Activated CD4-positive, alpha-beta memory T cell treated with anti-CD3 and anti-CD28 coated beads, Interleukin-2, amount 10 ng/mL, durations not matched to agents 7 days and 5 days (primary cell): ENCODE results near the gene TSPAN9. TPM values are rescaled to one million over a fixed set of nuclear protein-coding genes. Genes with fewer than 3 reads are reported as not detected.

Source experiments
- CTCF ChIA-PET: fragments of 350-600 bp; sonication (Branson Sonifier 250); formaldehyde crosslinking; loops from one replicate; lab custom pipeline; 2021; ENCODE audit warnings: antibody characterized with exemption, inconsistent platforms; lab: Charles Lee
- POLR2A ChIA-PET: fragments of 350-600 bp; sonication (Branson Sonifier 250); formaldehyde crosslinking; loops from one replicate; lab custom pipeline; 2021; ENCODE audit warnings: antibody characterized with exemption; lab: Charles Lee
- DNase-seq: peaks from one replicate; pipeline ENCODE4 v3.0.0-alpha.2; 2020
- H3K27ac Mint-ChIP-seq: one replicate; pipeline ENCODE4 v1.8.0; 2021; ENCODE audit warnings: mild to moderate bottlenecking, mixed read lengths
- H3K27me3 Mint-ChIP-seq: one replicate; pipeline ENCODE4 v1.8.0; 2021; ENCODE audit warnings: mixed read lengths
- H3K36me3 Mint-ChIP-seq: one replicate; pipeline ENCODE4 v1.8.0; 2021; ENCODE audit warnings: low read depth, mixed read lengths
- H3K4me1 Mint-ChIP-seq: one replicate; pipeline ENCODE4 v1.8.0; 2021; ENCODE audit warnings: mixed read lengths
- H3K4me3 Mint-ChIP-seq: one replicate; pipeline ENCODE4 v1.8.0; 2021; ENCODE audit warnings: mild to moderate bottlenecking, mixed read lengths
- H3K9me3 Mint-ChIP-seq: one replicate; pipeline ENCODE4 v1.8.0; 2021; ENCODE audit warnings: mixed read lengths
- total RNA-seq, 2 experiments: library from RNA; stranded (reverse); gene quantifications; one replicate each; pipeline ENCODE4 v1.2.3, GENCODE V29; 2021

Gene TSPAN9
- total RNA-seq, 2 experiments from 2014 or later: 0.18 to 0.28 TPM

DNA sequence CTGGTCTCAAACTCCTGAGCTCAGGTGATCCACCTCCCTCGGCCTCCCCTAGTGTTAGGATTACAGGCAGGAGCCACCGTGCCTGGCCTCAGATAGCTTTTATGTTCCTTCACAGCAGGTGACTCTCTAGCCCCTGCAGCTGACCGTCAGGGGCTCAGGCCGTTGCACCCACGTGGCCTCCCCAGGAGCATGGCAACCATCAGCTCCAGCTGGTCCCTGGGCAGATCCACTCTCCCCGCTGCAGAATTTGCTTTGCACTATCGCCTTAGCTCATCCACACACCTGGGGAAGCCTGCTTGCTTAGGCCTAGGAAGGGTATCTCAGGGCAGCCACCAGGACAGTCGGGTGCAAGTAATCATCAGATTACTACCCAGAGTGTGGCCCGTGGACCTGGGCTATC, 62.6 kb downstream of the TSPAN9 start:
- H3K27me3 Mint-ChIP-seq: peaks cover 3% of the 10 kb centered on the region
- no peaks in the 10 kb centered on the region for H3K36me3 Mint-ChIP-seq
- no peak overlapping the region for H3K4me3 Mint-ChIP-seq
- DNase-seq: no peak
- H3K27ac Mint-ChIP-seq: no peak overlapping the region
- ChIA-PET POLR2A (no interaction called here), CTCF (interaction anchor here (1.6 kb wide), 1 partner anchor 136 kb away, joined by 4 read pairs; no protein-coding TSS in a partner anchor)
- no peaks in the 10 kb centered on the region for H3K9me3 Mint-ChIP-seq
- H3K4me1 Mint-ChIP-seq: no peaks in the 10 kb centered on the region

DNA sequence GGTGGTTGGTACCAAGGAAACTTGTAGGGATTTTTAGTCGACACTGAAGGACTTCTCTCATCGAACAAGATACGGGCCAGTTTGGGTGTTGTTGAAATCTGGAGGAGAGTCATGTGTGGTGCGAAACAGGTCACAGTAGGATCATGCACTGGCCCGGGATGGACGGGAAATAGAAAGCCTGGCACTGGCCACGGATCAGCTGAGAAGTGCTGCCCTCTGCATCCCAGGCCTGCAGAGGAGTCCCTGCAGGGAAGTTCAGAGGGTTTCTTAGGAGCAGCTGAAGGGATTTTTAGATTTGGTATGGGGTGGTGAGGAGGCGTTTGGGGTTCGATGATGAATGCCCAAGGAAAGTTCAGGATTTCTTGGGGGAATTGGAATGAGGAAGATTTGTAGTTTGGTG, 63.1 kb downstream of the TSPAN9 start:
- H3K36me3 Mint-ChIP-seq: no peaks in the 10 kb centered on the region
- ChIA-PET CTCF (interaction anchor here (1.6 kb wide), 1 partner anchor 135 kb away, joined by 4 read pairs; no protein-coding TSS in a partner anchor), POLR2A (no interaction called here)
- H3K27me3 Mint-ChIP-seq: peaks cover 3% of the 10 kb centered on the region
- no peak for DNase-seq
- no peak overlapping the region for H3K27ac Mint-ChIP-seq
- no peaks in the 10 kb centered on the region for H3K9me3 Mint-ChIP-seq
- H3K4me1 Mint-ChIP-seq: no peaks in the 10 kb centered on the region
- no peak overlapping the region for H3K4me3 Mint-ChIP-seq

DNA sequence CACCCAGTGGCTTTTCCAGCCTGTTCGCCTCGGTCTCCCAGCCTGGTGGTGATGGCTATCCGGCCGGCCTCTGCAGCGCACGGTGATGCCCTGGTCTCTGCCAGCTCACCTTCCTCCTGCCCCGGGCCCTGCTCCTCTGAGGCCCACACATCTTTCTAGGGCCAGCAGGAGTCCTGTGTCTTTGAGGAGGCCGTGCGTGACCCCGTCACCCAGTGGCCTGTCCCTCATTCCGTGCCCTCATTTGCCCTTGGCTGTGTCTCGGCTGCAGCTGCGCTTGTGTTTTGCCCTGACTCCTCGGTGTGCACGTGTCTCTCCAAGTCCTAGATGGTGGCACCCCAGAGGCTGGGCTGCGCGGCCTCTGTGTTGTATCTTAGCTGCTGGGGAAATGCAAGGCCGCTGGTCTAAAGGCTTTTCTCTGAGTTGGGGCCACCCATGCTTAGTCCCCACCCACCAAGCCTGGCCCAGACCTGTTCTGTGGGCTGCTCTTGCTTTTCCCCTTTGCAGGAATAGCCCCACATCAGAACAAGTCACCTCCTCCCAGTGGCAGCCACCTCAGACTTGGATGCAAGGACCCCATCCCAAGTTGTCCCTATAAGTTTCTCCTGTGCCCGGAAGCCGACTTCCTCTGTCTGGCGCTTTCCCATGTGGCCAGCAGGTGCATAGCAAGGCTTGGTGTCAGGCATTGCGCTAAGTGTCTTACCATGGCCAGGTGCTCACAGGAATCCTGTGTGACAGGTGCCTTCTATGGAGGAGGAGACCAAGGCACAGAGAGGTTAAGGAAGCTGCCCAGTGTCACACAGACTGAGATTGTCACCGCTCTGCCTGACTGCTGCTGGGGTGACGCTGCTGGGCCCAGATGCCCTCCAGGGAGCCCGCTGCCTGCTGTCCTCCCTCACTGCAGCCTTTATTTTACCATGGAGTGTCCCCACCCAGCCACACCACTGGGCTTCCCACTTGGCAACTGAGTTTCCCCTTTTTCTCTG, 64.5 kb downstream of the TSPAN9 start:
- Mint-ChIP-seq H3K27me3 (no peaks in the 10 kb centered on the region), H3K4me3 (no peak overlapping the region), H3K36me3 (no peaks in the 10 kb centered on the region), H3K27ac (no peak overlapping the region), H3K9me3 (no peaks in the 10 kb centered on the region), H3K4me1 (no peaks in the 10 kb centered on the region)
- no peak for DNase-seq
- ChIA-PET POLR2A (no interaction called here), CTCF (no interaction called here)

DNA sequence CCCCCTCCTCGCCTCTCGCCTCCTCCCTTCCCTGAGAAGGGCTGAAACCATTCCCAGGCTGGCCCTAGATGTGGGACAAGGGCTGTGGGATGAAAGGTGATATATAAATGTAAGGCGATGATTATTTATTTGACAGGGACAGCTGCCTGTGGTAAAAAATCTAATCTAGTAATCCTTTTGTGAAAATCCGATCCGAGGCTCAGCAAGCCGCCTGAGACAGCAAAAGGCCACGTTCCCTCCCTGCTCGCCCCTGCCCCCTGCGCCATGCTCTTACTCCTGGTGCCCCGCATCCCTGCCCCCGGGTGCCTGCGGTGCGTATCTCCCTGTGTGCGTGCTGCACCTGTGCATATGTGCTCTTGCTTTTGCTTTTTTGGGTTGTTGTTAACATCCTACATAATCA, 65.2 kb downstream of the TSPAN9 start:
- POLR2A ChIA-PET: no interaction called here
- Mint-ChIP-seq H3K27me3 (no peaks in the 10 kb centered on the region), H3K4me1 (no peaks in the 10 kb centered on the region)

DNA sequence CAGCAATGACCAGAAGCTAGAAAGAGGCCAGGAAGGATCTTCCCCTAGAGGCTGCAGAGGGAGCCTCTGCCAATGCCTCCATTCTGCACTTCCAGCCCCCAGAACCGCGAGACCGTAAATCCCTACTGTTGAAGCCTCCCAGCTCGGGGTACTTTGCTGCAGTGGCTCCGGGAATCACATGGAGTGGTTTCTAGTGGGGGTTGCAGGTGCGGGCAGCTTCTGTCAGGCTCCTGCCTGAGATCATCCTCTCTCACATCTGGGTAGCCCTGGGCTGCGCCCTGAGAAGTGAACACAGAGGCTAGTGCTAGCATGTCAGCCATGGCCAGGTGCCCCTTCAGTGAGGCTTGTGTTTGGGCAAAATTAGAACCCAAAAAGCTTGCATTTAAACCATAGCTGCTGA, 67.3 kb downstream of the TSPAN9 start:
- H3K9me3 Mint-ChIP-seq: no peaks in the 10 kb centered on the region
- H3K27me3 Mint-ChIP-seq: peaks cover 4% of the 10 kb centered on the region
- H3K4me1 Mint-ChIP-seq: no peaks in the 10 kb centered on the region
- ChIA-PET CTCF (interaction anchor here (0.6 to 1.5 kb wide), 3 partner anchors 9 to 127 kb away, joined by 3 read pairs; no protein-coding TSS in a partner anchor), POLR2A (no interaction called here)
- no peak for DNase-seq
- no peak overlapping the region for H3K27ac Mint-ChIP-seq
- H3K36me3 Mint-ChIP-seq: no peaks in the 10 kb centered on the region
- H3K4me3 Mint-ChIP-seq: no peak overlapping the region

More for the DNA sequence above, 65.2 kb downstream of the TSPAN9 start:
- Mint-ChIP-seq H3K9me3 (no peaks in the 10 kb centered on the region), H3K27ac (no peak overlapping the region), H3K36me3 (no peaks in the 10 kb centered on the region), H3K4me3 (no peak overlapping the region)
- CTCF ChIA-PET: interaction anchor here (1.4 kb wide), 1 partner anchor 133 kb away, joined by 4 read pairs; no protein-coding TSS in a partner anchor
- no peak for DNase-seq

DNA sequence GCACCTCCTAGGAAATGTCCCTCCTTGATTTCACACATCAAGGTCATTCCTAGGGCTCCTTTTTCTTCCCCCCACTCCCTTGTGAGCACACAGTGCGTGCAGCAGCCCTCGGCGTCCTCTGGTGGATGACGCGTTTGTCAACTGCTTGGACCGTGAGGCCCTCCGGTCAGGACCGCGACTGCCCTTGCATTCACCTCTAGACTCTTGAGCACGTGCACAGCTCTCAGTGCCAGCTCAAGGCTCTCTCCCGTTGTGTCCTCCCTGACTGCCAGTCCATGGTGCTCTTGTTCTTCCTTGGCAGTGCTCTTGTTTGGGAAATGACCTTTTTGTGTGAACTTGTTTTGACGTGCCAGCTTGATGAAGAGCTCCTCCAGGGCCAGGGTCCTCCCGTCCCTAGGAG, 67.9 kb downstream of the TSPAN9 start:
- H3K36me3 Mint-ChIP-seq: no peaks in the 10 kb centered on the region
- CTCF ChIA-PET: interaction anchor here (0.6 to 1.5 kb wide), 2 partner anchors 10 to 126 kb away, joined by 3 read pairs; no protein-coding TSS in a partner anchor

DNA sequence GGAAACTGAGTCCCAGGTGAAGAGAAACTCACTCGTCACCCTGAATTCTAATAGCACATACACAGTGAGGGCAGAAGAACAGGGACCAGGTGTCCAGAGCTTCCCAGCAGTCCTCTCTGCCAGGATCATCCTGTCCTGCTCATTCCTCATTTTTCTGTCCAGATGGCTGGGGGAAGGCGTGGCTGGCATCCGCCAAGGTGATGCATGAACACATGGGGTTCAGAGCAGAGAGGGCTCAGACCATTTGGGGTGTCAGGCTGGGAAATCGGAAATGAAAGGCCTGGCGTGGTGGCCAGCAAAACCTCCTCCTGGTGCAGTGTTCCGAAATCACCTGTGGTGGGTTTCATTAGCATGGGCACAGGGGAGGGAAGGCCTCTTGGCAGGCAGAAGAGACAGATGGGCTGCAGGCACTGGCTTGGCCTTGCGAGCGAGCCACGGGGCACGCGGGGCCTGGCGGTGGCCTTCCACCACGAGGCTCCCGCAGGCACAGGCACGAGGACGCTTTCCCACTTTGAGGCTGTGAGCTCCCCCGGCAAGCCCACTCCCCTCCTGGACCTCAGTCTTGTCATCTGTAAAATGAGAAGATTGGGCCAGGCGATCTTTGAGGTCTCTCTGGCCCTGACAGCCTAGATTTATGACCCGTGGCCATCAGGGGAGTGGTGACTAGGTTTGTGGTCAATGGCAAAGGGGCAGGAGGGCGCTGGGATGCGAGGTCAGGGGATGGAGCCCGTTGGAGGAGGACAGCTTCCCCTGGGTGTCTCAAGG, 68.5 kb downstream of the TSPAN9 start:
- H3K4me3 Mint-ChIP-seq: no peak overlapping the region
- no peak overlapping the region for H3K27ac Mint-ChIP-seq
- H3K9me3 Mint-ChIP-seq: no peaks in the 10 kb centered on the region
- DNase-seq: no peak
- CTCF ChIA-PET: interaction anchor here (1.5 kb wide), 1 partner anchor 11 kb away, joined by 3 read pairs; no protein-coding TSS in a partner anchor
- H3K36me3 Mint-ChIP-seq: no peaks in the 10 kb centered on the region
- POLR2A ChIA-PET: no interaction called here
- H3K4me1 Mint-ChIP-seq: no peaks in the 10 kb centered on the region
- H3K27me3 Mint-ChIP-seq: peaks cover 9% of the 10 kb centered on the region

More for the DNA sequence above, 67.9 kb downstream of the TSPAN9 start:
- H3K27me3 Mint-ChIP-seq: peaks cover 4% of the 10 kb centered on the region
- no peak overlapping the region for H3K27ac Mint-ChIP-seq
- no peaks in the 10 kb centered on the region for H3K4me1 Mint-ChIP-seq
- no peak for DNase-seq
- no peaks in the 10 kb centered on the region for H3K9me3 Mint-ChIP-seq
- no peak overlapping the region for H3K4me3 Mint-ChIP-seq
- POLR2A ChIA-PET: no interaction called here

DNA sequence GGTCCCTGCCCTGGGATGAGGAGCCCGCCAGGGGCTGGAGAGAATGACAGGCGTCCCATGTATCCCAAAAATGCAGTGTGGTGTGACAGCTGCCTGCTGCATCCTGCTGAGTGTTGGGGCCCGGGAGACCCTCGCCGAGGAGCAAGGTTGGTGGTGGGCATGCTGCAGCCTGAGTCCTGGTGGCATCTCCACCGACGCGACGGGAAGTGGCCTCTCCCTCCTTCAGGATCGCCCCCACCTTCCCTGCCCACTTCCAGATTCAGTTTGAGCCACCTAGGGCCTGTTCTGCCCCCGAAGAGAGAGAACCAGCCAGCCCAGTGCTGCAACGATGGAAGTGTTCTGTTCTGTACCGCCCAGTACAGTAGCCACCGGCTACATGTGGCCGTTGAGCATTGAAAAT, 70.1 kb downstream of the TSPAN9 start:
- no peak for DNase-seq
- Mint-ChIP-seq H3K27me3 (peaks cover 16% of the 10 kb centered on the region), H3K9me3 (no peaks in the 10 kb centered on the region), H3K4me3 (no peak overlapping the region), H3K4me1 (no peaks in the 10 kb centered on the region), H3K27ac (no peak overlapping the region), H3K36me3 (no peaks in the 10 kb centered on the region)
- CTCF ChIA-PET: interaction anchor here (0.9 kb wide), 1 partner anchor 128 kb away, joined by 3 read pairs; no protein-coding TSS in a partner anchor
- POLR2A ChIA-PET: no interaction called here

DNA sequence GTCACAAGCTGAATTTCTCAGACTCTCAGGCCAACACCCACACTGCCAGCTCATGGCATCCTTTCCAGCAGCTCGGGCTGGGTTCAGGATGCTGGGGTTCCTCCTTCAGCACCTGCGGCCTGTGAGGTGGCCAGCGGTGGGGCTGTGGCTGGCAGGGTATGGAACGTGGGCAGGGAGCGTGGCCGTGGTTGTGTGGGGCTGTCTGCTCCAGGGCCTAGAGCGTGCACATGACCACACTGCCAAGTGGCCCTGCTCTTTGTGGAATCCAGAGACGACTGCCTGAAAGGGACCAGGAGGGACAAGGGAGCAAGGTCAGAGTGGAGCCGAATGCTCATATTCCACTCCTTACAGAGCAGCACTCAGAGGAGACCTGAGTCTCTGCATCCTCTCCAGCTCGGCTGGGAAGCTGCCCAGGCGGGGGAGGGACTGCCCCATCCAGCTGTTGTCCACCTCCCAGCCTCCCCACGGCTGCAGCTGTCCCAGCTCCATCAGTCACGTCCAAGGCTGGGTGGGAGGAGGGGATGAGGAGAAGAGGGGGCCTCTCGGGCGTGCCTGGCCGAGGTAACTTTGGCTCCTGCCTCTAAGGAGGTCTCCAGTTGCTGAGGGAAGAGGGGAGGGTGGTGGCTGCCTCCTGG, 71.3 kb downstream of the TSPAN9 start:
- Mint-ChIP-seq H3K4me1 (no peaks in the 10 kb centered on the region), H3K27ac (no peak overlapping the region), H3K9me3 (no peaks in the 10 kb centered on the region), H3K36me3 (no peaks in the 10 kb centered on the region), H3K27me3 (peaks cover 16% of the 10 kb centered on the region), H3K4me3 (no peak overlapping the region)
- CTCF ChIA-PET: no interaction called here
- POLR2A ChIA-PET: no interaction called here
- DNase-seq: no peak

DNA sequence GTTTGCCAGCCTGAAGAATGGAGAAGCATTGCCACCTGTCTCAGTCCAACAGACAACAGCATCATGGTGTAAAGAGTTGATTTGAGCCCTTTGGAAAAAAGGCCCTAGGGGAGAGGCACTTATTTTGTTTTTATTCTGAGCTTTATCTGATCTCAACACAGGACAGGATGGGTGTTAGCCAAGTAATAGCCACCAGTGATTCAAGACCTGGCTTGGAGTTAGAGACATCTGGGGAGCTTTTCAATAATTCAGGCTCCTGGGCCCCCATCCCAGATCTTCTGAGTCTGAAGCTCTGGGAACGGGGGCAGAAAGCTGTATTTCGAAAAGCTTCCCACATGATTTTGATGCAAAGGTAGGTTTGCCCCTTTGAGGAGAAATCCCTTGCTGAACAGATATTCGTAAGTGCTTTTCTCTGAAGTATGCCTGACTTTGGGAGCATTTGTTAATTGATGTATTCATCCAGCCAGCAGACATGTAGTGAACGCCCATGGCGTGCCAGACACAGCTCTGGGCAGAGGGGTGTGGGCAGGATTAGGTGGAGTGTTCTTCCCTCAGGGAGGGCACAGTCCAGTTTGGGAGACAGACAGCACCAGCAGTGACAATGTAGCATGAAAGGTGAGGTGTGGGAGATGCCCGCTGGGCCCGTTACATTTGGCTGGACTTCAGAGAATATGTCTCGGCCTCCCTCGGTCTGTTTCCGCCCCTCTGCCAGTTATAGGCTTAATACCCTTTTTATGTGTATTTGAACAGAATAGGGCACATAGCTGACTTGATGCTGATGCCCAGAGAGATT, 72.5 kb downstream of the TSPAN9 start:
- H3K36me3 Mint-ChIP-seq: no peaks in the 10 kb centered on the region
- ChIA-PET CTCF (no interaction called here), POLR2A (no interaction called here)
- H3K27me3 Mint-ChIP-seq: peaks cover 18% of the 10 kb centered on the region
- no peak overlapping the region for H3K27ac Mint-ChIP-seq
- no peaks in the 10 kb centered on the region for H3K9me3 Mint-ChIP-seq
- H3K4me1 Mint-ChIP-seq: no peaks in the 10 kb centered on the region
- no peak overlapping the region for H3K4me3 Mint-ChIP-seq
- DNase-seq: no peak

DNA sequence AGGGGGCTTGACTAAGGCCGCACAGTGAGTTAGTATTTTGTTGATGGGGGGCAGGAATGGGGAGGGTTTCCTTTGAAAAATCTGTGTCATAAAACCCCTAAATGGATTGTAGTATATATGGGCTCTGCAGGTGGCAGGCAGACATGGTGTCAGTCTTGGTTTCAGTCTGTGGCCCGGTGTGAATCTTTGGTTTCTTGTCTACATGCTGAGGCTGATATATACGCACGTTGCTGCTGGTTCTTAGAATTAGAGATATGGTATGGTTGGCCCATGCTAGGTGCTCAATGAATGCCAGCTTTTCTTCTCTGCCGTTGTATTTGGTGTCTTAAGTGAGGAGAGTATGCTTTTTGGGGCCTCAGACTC, 73.1 kb downstream of the TSPAN9 start:
- H3K36me3 Mint-ChIP-seq: no peaks in the 10 kb centered on the region
- peaks cover 18% of the 10 kb centered on the region for H3K27me3 Mint-ChIP-seq
- H3K27ac Mint-ChIP-seq: no peak overlapping the region
- DNase-seq: no peak
- no peaks in the 10 kb centered on the region for H3K9me3 Mint-ChIP-seq
- no peak overlapping the region for H3K4me3 Mint-ChIP-seq
- ChIA-PET CTCF (no interaction called here), POLR2A (no interaction called here)
- H3K4me1 Mint-ChIP-seq: no peaks in the 10 kb centered on the region
